GM12801 (cell line): ENCODE results near the gene CDCA4.

Source experiments
- TF ChIP-seq, protein P1 (sequence below): IDR thresholded peaks from one replicate; pipeline ENCODE4 v1.5.1; 2011; ENCODE audit warnings: control low read depth; ENCODE audit not compliant: insufficient read length; ENCODE audit errors: extremely low read depth

The CDCA4 gene

DNA sequence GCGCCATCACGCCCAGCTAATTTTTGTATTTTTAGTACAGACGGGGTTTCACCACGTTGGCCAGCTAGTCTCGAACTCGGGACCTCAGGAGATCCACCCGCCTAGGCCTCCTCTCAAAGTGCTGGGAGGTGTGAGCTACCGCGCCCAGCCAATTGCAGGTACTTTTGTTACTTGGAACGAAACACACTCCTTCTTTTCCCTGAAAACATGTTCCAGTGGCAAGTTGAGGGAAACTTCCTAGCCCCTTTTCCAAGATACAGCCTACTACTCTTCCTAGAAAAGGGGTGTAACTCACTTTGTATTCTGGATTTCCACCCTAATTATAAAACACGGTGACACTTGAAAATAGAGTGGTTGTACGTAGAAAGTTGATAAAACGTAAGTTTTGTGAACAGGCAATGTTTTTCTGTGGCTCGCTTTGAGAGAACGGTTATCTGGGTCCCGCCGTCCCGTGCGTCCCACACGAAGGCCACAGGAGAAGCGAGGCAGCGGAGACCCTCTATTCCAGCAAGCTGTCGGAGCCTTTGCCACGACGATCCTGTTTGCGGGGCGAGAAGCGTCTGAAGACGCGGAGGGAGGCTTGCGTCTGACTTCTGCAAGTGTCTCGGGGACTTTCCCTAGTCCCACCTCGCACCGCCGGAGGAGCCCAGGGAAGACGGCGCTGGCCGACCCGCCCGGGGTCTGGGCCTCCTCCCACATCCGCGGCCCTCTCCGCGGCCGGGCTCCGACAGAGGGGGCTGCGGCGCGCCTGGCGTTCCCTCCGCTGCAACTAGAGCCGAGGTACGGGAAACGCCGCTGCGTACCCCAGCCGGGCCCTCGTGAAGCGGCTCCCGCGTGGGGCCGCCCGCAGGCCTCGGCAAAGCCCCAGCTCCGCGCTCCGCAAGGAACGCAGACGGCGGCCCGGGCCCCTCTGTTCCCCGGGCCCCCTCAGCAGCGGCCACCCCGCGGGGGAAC, 745 bp downstream of the CDCA4 start:
- TF ChIP-seq, protein P1, sequence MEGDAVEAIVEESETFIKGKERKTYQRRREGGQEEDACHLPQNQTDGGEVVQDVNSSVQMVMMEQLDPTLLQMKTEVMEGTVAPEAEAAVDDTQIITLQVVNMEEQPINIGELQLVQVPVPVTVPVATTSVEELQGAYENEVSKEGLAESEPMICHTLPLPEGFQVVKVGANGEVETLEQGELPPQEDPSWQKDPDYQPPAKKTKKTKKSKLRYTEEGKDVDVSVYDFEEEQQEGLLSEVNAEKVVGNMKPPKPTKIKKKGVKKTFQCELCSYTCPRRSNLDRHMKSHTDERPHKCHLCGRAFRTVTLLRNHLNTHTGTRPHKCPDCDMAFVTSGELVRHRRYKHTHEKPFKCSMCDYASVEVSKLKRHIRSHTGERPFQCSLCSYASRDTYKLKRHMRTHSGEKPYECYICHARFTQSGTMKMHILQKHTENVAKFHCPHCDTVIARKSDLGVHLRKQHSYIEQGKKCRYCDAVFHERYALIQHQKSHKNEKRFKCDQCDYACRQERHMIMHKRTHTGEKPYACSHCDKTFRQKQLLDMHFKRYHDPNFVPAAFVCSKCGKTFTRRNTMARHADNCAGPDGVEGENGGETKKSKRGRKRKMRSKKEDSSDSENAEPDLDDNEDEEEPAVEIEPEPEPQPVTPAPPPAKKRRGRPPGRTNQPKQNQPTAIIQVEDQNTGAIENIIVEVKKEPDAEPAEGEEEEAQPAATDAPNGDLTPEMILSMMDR: no peak

DNA sequence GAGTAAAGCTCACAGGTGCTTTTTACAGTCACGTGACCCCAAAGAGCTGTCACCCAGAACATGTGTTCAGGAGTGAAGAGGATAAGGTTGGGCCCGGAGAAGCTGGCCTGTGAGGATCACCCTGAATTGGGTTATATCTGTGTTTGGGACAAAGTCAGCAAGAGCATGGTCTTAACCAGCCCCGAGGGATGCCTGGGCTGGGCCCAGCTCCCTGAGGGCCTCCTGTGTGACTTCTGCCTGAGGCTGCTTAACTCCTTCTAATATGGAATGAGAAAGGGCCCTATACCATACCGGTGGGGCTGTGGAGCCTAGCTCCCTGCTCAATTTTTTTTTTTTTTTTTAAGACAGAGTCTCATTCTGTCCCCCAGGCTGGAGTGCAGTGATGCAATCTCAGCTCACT, 2.5 kb downstream of the CDCA4 start:
- TF ChIP-seq, protein P1: no peak

DNA sequence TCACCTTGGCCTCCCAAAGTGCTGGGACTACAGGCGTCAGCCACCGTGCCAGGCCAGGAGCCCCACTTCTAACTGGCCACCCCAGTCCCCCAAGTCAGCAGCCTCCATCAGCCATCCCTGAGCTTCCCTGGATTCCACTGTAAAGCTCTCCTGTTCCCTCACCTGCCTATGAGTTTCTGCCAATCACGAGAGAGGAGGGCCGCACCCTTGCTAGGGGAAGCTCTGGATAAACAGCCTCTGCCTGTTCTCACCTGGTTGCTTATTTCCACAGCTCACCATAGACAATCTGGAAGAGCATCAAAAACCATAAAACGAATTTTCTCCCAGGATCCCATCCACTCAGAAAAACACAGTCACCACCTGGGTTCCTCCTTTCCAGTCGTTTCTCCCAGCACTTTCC, 5.0 kb downstream of the CDCA4 start:
- TF ChIP-seq, protein P1: no peak

DNA sequence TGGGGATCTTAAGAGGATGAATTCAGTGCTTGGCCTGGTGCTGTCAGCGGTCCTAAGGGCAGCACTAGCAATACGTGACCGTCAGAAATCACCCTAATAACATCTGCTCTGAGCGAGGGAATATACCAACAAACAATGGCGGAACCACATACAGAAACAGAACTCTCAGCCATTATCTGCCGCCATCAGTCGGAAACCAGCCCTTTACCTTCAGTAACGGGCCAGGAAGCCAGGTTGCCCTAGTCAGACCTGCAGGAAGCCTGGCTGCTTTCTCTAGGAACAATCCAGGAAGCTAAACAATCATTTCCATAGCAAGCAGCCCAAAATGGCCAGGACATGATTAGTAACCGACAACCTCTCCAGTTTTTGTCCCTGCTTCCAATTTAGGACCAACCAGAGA, 5.6 kb downstream of the CDCA4 start:
- TF ChIP-seq, protein P1: no peak

DNA sequence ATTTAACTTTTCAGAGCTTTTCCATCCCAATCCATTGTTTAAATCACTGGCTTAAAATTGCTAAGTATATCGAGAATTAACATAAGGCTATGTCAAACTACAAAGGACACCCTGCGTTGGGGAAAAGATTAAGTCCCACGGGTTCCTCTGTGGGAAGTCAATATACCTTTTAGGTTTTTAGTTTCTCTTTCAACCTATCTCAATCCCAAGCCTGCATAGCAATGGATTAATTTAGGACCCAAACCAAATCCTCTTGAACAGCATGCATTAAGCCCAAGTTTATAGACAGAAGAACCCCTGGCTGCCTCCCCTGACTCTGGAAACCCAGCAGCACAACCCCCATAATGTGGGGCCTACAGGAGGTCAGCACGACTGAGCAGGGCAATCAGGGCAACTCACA, 6.3 kb downstream of the CDCA4 start:
- TF ChIP-seq, protein P1: no peak

DNA sequence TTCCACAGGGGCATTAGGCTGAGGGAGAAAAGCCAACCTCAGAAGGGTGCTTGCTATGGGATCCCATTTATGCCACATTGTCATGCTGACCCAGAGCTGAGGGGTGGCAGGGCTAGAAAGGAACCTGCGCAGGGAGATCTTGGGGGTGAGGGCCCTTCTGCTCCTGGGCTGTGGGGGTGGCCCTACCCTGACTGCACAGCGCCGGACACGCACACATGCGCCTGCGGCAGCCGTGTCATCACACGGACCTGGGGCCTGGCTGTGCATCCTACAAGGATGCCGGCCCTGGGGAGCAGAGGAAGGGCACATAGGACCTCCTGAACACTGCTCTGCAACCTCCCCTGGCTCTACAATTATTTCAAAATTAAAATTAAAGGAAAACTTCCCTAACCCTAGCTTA, 6.9 kb downstream of the CDCA4 start:
- TF ChIP-seq, protein P1: no peak

DNA sequence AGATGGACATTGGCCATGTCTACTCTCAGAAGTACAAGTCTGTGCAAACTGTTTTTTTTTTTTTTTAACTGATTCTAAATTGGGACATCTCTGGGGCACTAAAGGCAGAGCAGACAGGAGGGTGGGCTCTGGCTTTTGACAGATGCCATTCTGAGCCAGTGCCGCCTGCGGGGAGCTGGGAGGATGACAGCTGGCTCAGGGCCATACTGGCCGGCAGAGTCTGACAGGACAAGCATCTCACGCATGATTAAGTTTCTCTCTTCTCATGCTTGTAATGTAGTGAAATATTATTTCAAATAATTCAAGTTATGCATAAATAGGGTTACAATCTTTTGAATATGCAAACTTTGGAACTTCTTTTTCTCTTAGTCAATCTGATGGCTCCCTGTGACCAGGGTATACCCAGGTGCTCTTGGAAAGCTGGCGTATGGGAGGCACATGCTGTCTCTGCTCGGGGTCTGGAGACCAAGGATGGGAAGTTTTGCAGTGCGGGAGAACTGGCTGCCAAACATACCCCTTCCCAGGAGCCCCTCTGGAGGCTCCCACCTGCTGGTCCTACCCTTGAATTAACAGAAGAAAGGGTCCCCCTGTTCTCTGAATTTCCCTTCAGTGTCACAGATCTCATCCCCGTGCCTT, 7.6 kb downstream of the CDCA4 start:
- TF ChIP-seq, protein P1: no peak
